ENCODE results near the gene HOXD4.
A peak's percentile ranks its signal among the peaks of the same experiment; 100 is the strongest.

Gene HOXD4

DNA sequence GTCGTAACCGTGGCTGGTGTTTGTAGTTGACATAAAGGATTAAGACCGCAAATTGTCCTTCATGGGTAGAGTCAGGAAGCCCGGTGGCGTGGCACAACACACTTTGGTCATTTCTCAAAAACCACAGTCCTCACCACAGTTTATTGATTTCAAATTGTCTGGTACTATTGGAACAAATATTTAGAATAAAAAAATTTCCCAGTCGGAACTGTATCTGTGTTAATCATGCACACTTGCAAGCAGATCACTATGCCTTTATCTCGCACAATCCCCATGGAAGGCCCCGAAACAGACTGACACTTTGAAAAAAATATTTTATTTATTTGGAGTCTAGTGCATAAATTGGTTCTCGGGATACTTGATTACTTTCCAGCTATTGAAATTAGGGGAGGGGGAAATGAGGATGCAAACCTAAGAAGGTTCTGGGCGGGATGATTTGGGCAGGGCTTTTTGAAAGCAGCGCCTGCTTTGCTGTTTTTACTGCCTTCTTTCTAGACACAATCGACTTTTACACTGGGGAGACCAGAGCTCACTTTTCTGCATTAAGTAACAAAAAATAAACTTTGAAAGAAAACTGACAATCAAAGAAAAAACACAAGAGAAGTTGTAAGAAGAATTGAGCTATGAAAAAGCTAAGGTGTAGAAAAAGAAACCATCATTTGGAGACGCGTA, 21.7 kb downstream of the HOXD4 start:
- no peak for DNase-seq

DNA sequence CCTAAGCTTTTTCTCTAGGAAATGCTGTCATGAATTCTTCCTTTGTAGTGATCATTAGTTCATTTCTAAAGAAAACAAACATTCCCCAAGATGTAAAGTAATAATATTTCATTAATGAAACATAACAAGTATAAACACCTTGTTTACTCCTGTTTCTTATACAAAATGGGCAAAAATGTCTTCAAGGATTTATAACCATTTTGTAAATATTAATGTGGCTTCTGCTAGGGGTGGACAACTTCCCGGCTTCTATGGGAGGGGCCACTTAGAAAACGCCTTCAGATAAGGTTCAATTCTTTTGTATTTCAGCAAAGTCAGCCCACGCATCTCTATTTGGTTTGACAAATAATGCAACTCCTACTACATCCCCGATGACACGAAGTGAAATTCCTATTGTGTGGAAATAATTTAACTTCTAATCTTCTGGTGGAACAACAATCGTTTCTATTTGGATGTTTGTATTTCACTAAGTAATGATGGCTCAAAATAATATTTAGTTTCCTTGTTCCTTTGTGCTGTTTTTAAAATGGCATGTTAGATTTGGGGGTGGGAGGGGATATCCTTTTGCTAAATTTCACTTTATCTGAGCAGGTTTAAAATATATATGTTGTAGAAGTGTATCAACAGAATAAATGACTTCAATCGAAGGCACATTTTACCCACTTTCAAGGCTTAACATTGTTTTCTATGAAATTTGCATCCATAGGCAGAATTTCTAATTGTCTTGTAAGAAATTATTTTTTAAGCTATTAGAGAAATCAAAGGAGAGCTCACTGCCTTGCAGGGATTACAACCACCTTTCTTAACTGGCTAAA, 22.4 kb downstream of the HOXD4 start:
- DNase-seq, result no peak

- DNase-seq, result no peak
Observed at GRCh38 chr2:176174382-176174823, 23.1 kb downstream of the HOXD4 start.

DNA sequence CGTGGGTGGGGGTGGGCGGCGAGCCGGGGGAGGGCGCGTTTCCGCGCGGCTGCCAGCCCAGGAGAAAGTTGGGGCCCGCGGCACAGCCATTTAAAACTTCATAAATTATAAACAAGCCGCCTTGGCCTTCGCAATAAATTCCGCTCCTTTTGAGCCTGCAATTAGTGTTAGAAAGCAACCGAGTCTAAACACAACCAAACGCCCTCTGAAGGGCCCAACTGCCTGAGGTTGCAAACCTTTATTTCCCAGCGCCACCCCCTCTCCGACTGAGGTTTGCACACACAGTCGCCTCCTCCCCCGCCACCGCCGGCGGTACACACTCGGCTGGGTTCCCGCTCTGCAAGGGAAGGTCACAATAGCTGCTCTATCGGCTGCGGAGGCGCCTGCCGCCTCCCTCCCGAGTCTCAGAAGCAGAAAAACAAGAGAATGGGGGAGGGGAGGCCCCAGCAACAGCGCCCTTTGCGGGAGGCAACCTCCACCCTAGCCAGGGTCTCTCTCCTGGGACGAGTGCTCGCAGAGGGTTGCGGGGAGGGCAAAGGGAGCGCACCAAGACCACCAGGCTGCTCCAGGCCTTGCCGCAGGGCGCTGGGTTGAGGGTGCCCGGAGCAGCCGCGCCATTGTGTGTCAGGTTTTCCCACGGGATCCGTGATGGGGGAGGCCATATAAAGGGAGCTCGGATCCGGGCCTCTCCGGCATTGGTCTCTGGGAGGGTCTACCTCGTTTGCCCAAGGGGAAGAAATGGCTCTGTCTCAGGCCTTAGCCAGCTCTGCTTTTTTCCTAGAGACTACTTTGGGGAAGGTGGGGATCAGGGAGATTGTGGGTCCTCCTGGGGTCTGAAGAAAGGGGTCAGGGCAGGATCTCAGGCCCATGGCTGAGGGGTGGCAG, 23.7 kb downstream of the HOXD4 start:
- no peak for DNase-seq

DNA sequence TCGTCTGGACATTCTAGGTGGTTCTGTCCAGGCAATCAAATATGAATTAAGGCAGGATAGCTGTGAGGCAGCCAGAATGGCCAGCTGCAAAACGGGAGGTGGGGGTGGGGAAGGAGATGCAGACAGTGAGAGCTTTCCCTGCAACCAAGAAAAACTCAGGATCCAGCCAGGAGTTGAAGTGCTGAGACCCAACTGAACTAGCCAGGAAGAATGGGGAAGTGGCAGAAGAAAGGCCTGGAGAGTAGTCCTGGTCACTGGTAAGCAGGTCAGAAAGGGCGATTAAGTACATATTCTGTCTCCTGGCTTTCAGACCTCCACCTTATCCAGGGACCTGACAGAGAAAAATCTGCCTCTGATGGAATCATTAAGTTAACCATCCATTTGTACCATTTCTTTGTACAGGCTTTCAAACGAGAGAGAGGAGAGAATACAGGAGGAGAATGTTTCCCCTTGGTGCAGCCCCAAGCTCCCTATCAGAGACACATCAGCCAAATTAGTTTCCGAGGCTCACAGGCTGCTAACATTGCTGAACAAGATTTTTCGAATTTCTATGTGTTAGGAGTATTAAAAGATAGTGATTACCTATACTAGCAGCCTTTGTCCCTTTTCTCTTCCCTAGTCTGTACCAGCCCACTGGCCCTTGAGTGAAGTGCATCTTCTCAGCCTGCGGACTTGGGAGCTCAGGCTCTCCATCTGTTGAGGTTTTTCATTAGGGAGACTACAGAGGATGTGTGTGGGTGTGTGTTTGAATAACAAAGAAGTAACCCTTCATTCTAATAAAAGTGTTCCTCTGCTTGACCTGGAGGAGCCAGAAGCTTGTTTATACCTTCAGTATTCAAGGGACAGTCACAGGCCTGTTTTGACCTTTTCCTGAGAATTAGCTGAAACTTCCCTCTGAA, 24.6 kb downstream of the HOXD4 start:
- no peak for DNase-seq

- no peak for DNase-seq
Observed at GRCh38 chr2:176177580-176178037, 26.3 kb downstream of the HOXD4 start.

GRCh38 chr2:176178038-176178756, 26.8 kb downstream of the HOXD4 start:
- no peak for DNase-seq

- no peak for DNase-seq
Observed at GRCh38 chr2:176178757-176179295, 27.5 kb downstream of the HOXD4 start.

GRCh38 chr2:176181551-176181950, 30.2 kb downstream of the HOXD4 start:
- DNase-seq, result no peak

GRCh38 chr2:176182671-176183070, 31.3 kb downstream of the HOXD4 start:
- no peak for DNase-seq

DNA sequence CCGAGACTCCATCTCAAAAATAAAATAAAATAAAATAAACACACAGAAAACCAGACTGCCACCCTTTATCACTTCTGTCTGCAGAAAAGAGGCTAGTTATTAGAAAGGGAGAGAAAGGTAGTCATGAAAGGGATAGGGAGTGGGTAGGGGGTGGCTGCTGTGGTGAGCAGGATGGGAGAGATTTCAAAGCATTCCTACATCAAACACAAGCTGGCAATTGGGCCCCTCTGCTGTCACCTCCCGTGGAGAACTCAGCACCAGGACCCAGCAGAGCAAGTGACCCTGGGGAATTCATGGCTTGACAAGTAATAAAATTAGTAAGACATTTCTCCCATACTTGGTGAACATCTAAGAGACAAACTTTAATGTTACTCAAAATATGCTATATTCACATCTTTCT, 33.4 kb downstream of the HOXD4 start:
- DNase-seq, result no peak

- no peak for DNase-seq
Observed at GRCh38 chr2:176186024-176186423, 34.7 kb downstream of the HOXD4 start.

DNA sequence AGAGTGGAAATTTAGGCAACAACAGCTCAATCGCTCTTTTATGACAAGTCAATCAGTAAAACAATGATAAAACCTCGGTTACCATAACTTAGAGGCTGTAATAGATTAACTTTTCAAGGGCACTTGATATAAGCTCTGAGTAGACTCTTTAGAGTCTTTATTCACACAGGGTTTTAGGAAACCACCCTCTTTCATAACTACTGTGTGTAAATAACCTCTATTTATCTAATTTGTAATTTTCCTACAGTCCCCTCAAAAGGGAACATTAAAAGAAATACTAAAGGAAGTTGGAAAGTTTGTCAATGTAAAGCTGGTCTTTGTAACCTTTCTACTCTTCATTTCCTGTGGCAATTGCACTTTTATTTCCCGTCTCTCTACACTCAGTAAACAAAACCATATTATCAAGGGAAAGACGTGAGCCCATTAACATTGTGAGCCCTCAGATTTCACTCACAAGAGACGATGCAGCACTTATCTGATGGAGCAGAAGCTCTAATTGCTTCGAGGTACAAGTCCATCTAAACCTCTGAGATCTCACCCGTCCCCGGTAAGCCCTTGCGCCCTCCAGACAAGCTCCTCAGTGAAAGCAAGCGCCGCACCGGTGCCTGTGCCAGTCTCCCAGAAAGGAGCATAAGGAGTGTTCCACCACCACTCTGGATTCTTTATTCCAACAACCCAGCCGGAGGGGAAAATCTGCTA, 36.0 kb downstream of the HOXD4 start:
- DNase-seq, result no peak

GRCh38 chr2:176187899-176188773, 36.8 kb downstream of the HOXD4 start, which contains the start of gene HOXD1:
Gene HOXD1 (plus strand): TSS chr2:176188668. CDS start chr2:176188802, 134 bp downstream.
- peak; percentile 37 for DNase-seq

GRCh38 chr2:176188774-176189680, 37.7 kb downstream of the HOXD4 start:
- DNase-seq, result no peak

- DNase-seq, result no peak
Observed at GRCh38 chr2:176189681-176190641, 38.6 kb downstream of the HOXD4 start.

DNA sequence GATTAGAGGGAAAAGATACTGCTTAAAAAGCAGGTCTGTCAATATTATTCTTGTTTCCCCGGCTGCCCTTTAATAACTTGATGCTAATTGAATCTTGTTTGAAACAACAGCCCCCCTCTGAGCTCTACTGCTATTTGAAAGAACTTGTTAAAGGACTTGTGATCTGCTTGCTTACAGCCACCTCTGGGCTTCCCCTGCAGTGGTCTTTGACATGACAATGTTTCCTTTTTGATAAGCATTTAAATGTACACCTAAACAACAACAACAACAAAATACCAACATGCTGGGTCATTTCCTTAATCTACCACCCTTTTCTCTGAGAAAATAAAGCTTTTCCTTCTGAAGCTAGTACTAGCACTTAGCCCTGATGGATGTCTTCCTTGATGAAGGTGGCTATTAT, 41.0 kb downstream of the HOXD4 start:
- no peak for DNase-seq
